ENCODE results near the gene B9D2.
A peak's percentile ranks its signal among the peaks of the same experiment; 100 is the strongest.

The B9D2 gene

GRCh38 chr19:41325947-41326706 lies 37.8 kb downstream of the B9D2 start:
- no peak for DNase-seq

GRCh38 chr19:41325640-41325946 lies 38.4 kb downstream of the B9D2 start:
- no peak for DNase-seq

GRCh38 chr19:41324921-41325639 lies 38.9 kb downstream of the B9D2 start:
- no peak for DNase-seq

- no peak for DNase-seq
These were observed 39.7 kb downstream of the B9D2 start for GRCh38 chr19:41324231-41324702.

GRCh38 chr19:41323430-41324125 lies 40.4 kb downstream of the B9D2 start:
- no peak for DNase-seq

- DNase-seq: no peak
These were observed 40.9 kb downstream of the B9D2 start for GRCh38 chr19:41323023-41323422.

- no peak for DNase-seq
These were observed 41.5 kb downstream of the B9D2 start for GRCh38 chr19:41322451-41322850.

- DNase-seq: no peak
These were observed 42.2 kb downstream of the B9D2 start for GRCh38 chr19:41321600-41322270.

- no peak for DNase-seq
These were observed 42.7 kb downstream of the B9D2 start for GRCh38 chr19:41321204-41321599.

- no peak for DNase-seq
These were observed 43.4 kb downstream of the B9D2 start for GRCh38 chr19:41320568-41320967.

GRCh38 chr19:41320185-41320518 lies 43.8 kb downstream of the B9D2 start:
- DNase-seq: no peak

- no peak for DNase-seq
These were observed 44.3 kb downstream of the B9D2 start for GRCh38 chr19:41319500-41320184.

GRCh38 chr19:41318696-41319499 lies 45.1 kb downstream of the B9D2 start:
- no peak for DNase-seq

- DNase-seq: no peak
These were observed 47.5 kb downstream of the B9D2 start for GRCh38 chr19:41316306-41316920.

GRCh38 chr19:41311613-41312012 lies 52.3 kb downstream of the B9D2 start:
- DNase-seq: no peak

- DNase-seq: no peak
These were observed 52.9 kb downstream of the B9D2 start for GRCh38 chr19:41311072-41311471.

GRCh38 chr19:41310033-41310831 lies 53.7 kb downstream of the B9D2 start, which contains the start of gene CCDC97:
TSS of gene CCDC97 (plus strand) at chr19:41310172. CDS start at chr19:41310311, 139 bp downstream.
- DNase-seq: peak; percentile 66

GRCh38 chr19:41309180-41310032 lies 54.5 kb downstream of the B9D2 start:
- no peak for DNase-seq

- DNase-seq: peak; percentile 85
These were observed 55.3 kb downstream of the B9D2 start for GRCh38 chr19:41308450-41309179.

All from NCI-H1105 (cell line).